ENCODE measurements around the gene CXCR5. TPM values are rescaled to one million over a fixed set of nuclear protein-coding genes. Genes with fewer than 3 reads are reported as not detected.

The CXCR5 gene
- total and polyA plus RNA-seq, 4 donors = 0.06 to 0.92 TPM; not detected in 2

- 52% methylated on average over 8 of the region's 8 CpGs for WGBS
- no peaks in the 10 kb centered on the region for H3K27me3 ChIP-seq (ENCODE audit: control insufficient read depth in 4 of 4, insufficient read depth in 4 of 4, low read length in 3 of 4)
- DNase-seq (ENCODE audit: low spot score) = no peak
- no peaks in the 10 kb centered on the region for H3K9me3 ChIP-seq (ENCODE audit: control insufficient read depth in 4 of 4, low read length in 3 of 4)
- peak overlapping the region; percentile 47 to 64 for H3K27ac ChIP-seq (ENCODE audit: low read depth in 1 of 2, low read length in 2 of 2)
- no peak overlapping the region for H3K4me3 ChIP-seq (ENCODE audit: low read depth in 1 of 3, low read length in 3 of 3)
- H3K36me3 ChIP-seq (ENCODE audit: control insufficient read depth in 4 of 4, insufficient read depth in 3 of 4, low read depth in 1 of 4, low read length in 3 of 4) = no peaks in the 10 kb centered on the region
- no peak overlapping the region for H3K9ac ChIP-seq (ENCODE audit: low read depth in 1 of 2, low read length in 2 of 2)
- H3K4me1 ChIP-seq (ENCODE audit: control insufficient read depth in 4 of 4, insufficient read depth in 4 of 4, low read length in 3 of 4) = peaks cover 4 to 28% (median 24%) of the 10 kb centered on the region in 4 donors
- TF ChIP-seq ZBTB33 (IDR thresholded peaks at IDR 0.05) = peak; percentile 32
- peak; percentile 86 to 89 for TF ChIP-seq RXRA (IDR thresholded peaks at IDR 0.05)
- TF ChIP-seq HNF4G (IDR thresholded peaks at IDR 0.05) = peak; percentile 95
- no peak for TF ChIP-seq EGR1 (IDR thresholded peaks at IDR 0.05; ENCODE audit: low read depth in 2 of 2)
- no peak for TF ChIP-seq CTCF (IDR thresholded peaks at IDR 0.05; ENCODE audit: low read depth, low read length, missing input control)
- TF ChIP-seq FOXA1 (IDR thresholded peaks at IDR 0.05) = no peak
- TF ChIP-seq FOXA2 (IDR thresholded peaks at IDR 0.05) = no peak
- TF ChIP-seq HNF4A (conservative IDR thresholded peaks at IDR 0.05) = peak; percentile 99
- no peak for TF ChIP-seq TAF1 (conservative IDR thresholded peaks at IDR 0.05)
- TF ChIP-seq ATF3 (IDR thresholded peaks at IDR 0.05) = peak; percentile 18
- TF ChIP-seq SP1 (IDR thresholded peaks at IDR 0.05) = peak; percentile 88
- peak; percentile 73 for TF ChIP-seq YY1 (IDR thresholded peaks at IDR 0.05)
- TF ChIP-seq NR2F2 (IDR thresholded peaks at IDR 0.05) = peak; percentile 66
- peak; percentile 52 for TF ChIP-seq MAX (IDR thresholded peaks at IDR 0.05)
- no peak for TF ChIP-seq REST (IDR thresholded peaks at IDR 0.05)
- peak in 1 of 2 donors; percentile 69 for TF ChIP-seq JUND (IDR thresholded peaks at IDR 0.05)
- TF ChIP-seq RAD21 (IDR thresholded peaks at IDR 0.05) = peak; percentile 49 to 66
- TF ChIP-seq GABPA (IDR thresholded peaks at IDR 0.05 in 1 of 2, conservative IDR thresholded peaks at IDR 0.05 in 1 of 2) = no peak
These were observed 42.0 kb upstream of the CXCR5 start for GRCh38 chr11:118841469-118842242.

All from liver (tissue), 9 donors.